ENCODE measurements around the gene SLX4IP.

- no peak for TF ChIP-seq EZH2 (IDR thresholded peaks at IDR 0.05)
- TF ChIP-seq POLR2AphosphoS5 (IDR thresholded peaks at IDR 0.05; ENCODE audit: borderline replicate concordance, low read depth, low read length), result no peak
- no peak for TF ChIP-seq FOXP2 (optimal IDR thresholded peaks at IDR 0.05; ENCODE audit: control extremely low read depth, extremely low read length, insufficient read depth)
Observed at GRCh38 chr20:10662151-10662550, 227.0 kb downstream of the SLX4IP start.

Data from SK-N-MC (cell line).